Naive thymus-derived CD4-positive, alpha-beta T cell (primary cell): ENCODE data around the gene CSNK2A2. TPM values are rescaled to one million over a fixed set of nuclear protein-coding genes. Genes with fewer than 3 reads are reported as not detected.
A peak's percentile ranks its signal among the peaks of the same experiment; 100 is the strongest.

Experiments used
- ATAC-seq: fragments of 150-1000 bp; cut with Tn5 transposase; 2 replicates; pipeline ENCODE4 v1.10.0; 2021; ENCODE audit warnings: mild to moderate bottlenecking, moderate library complexity
- CTCF ChIA-PET: fragments of 350-600 bp; sonication (Branson Sonifier 250); formaldehyde crosslinking; loops from one replicate; lab custom pipeline; 2021; ENCODE audit warnings: antibody characterized with exemption; lab: Charles Lee
- POLR2A ChIA-PET: fragments of 350-600 bp; sonication (Branson Sonifier 250); formaldehyde crosslinking; loops from one replicate; lab custom pipeline; 2021; ENCODE audit warnings: antibody characterized with exemption, inconsistent platforms; lab: Charles Lee
- DNase-seq, 9 donors: peaks; one replicate each; pipeline versions ENCODE4 v3.0.0 to v3.0.0-alpha.2; 2020 to 2022; ENCODE audit warnings: mixed read lengths in 1 of 9
- H3K27ac ChIP-seq: one replicate; pipeline ENCODE4 v1.7.0; 2013; ENCODE audit warnings: mild to moderate bottlenecking, low read depth, low read length, moderate library complexity
- H3K27me3 ChIP-seq, 2 donors: one replicate each; pipeline ENCODE4 v1.7.0; 2013; ENCODE audit warnings: low read length in 2 of 2, mild to moderate bottlenecking in 2 of 2, moderate library complexity in 2 of 2; ENCODE audit not compliant: control insufficient read depth in 2 of 2, insufficient read depth in 2 of 2
- H3K36me3 ChIP-seq, 3 experiments: 1 replicate in 2 of 3; 2 replicates in 1 of 3; pipeline ENCODE4 v1.7.0; 2013; ENCODE audit warnings: low read length in 3 of 3, mild to moderate bottlenecking in 3 of 3, moderate library complexity in 1 of 3; ENCODE audit not compliant: insufficient read depth in 3 of 3, control insufficient read depth in 2 of 3
- H3K4me1 ChIP-seq, 2 donors: one replicate each; pipeline ENCODE4 v1.7.0; 2013; ENCODE audit warnings: low read length in 2 of 2, mild to moderate bottlenecking in 2 of 2, moderate library complexity in 1 of 2; ENCODE audit not compliant: control insufficient read depth in 2 of 2, insufficient read depth in 2 of 2
- H3K4me3 ChIP-seq: 2 replicates; pipeline ENCODE4 v1.7.0; 2013; ENCODE audit warnings: mild to moderate bottlenecking, low read length
- H3K9me3 ChIP-seq, 3 experiments: 1 replicate in 2 of 3; 2 replicates in 1 of 3; pipeline ENCODE4 v1.7.0; 2013; ENCODE audit warnings: low read length in 3 of 3; ENCODE audit not compliant: control insufficient read depth in 2 of 3
- H3K27ac Mint-ChIP-seq, 9 donors: one replicate each; pipeline ENCODE4 v1.8.0; 2020 to 2022; ENCODE audit warnings: mixed read lengths in 9 of 9, mild to moderate bottlenecking in 8 of 9, moderate library complexity in 5 of 9, inconsistent platforms in 2 of 9
- H3K27me3 Mint-ChIP-seq, 5 donors: one replicate each; pipeline ENCODE4 v1.8.0; 2021 to 2022; ENCODE audit warnings: mixed read lengths in 5 of 5, mild to moderate bottlenecking in 1 of 5
- H3K36me3 Mint-ChIP-seq, 5 donors: one replicate each; pipeline ENCODE4 v1.8.0; 2020 to 2022; ENCODE audit warnings: mixed read lengths in 5 of 5, mild to moderate bottlenecking in 3 of 5, inconsistent platforms in 1 of 5
- H3K4me1 Mint-ChIP-seq, 7 donors: one replicate each; pipeline ENCODE4 v1.8.0; 2020 to 2022; ENCODE audit warnings: mixed read lengths in 7 of 7, mild to moderate bottlenecking in 3 of 7, inconsistent platforms in 1 of 7
- H3K4me3 Mint-ChIP-seq, 10 donors: one replicate each; pipeline ENCODE4 v1.8.0; 2020 to 2022; ENCODE audit warnings: mild to moderate bottlenecking in 10 of 10, mixed read lengths in 10 of 10, moderate library complexity in 6 of 10, inconsistent platforms in 2 of 10
- H3K9me3 Mint-ChIP-seq, 11 donors: one replicate each; pipeline ENCODE4 v1.8.0; 2020 to 2022; ENCODE audit warnings: mixed read lengths in 11 of 11, mild to moderate bottlenecking in 4 of 11, inconsistent platforms in 1 of 11, moderate library complexity in 1 of 11
- intact Hi-C, 2 donors: fragments of 100-400 bp; cut with micrococcal nuclease; formaldehyde crosslinking; loops; one replicate each; pipeline ENCODE4 v1.15.1; 2023
- polyA plus RNA-seq, 2 donors: library from polyadenylated mRNA; unstranded; fragments of 300-500 nt; fragmentation: Illumina TruSeq; gene quantifications; one replicate each; pipeline ENCODE4 v1.2.3, GENCODE V29; 2021
- total RNA-seq, 6 experiments: library from RNA in 5 of 6; stranded (reverse) in 5 of 6; gene quantifications; 1 replicate in 5 of 6; 2 replicates in 1 of 6; pipeline ENCODE4 v1.2.3 and lab custom pipeline; 2021 to 2026

The CSNK2A2 gene
- total and polyA plus RNA-seq, 7 experiments from 2014 or later: 11.0 to 70.0 (median 52.6) TPM

GRCh38 chr16:58114827-58115825, 82.8 kb downstream of the CSNK2A2 start:
- CTCF ChIA-PET: no interaction called here
- no peaks in the 10 kb centered on the region for H3K4me1 ChIP-seq
- no peaks in the 10 kb centered on the region for H3K9me3 ChIP-seq
- H3K27ac ChIP-seq: no peak overlapping the region
- POLR2A ChIA-PET: interaction anchor here (0.6 kb wide), 1 partner anchor 11 kb away, joined by 3 read pairs; no protein-coding TSS in a partner anchor
- intact Hi-C loops: no loop called here
- no peak overlapping the region for H3K4me3 Mint-ChIP-seq
- no peaks in the 10 kb centered on the region for H3K27me3 Mint-ChIP-seq
- DNase-seq (no peak), ATAC-seq (no peak)
- no peak overlapping the region for H3K27ac Mint-ChIP-seq
- H3K36me3 ChIP-seq: peaks cover 0 to 39% (median 24%) of the 10 kb centered on the region in 3 experiments
- no peak overlapping the region for H3K4me3 ChIP-seq
- peaks cover 11 to 53% (median 36%) of the 10 kb centered on the region in 5 donors for H3K36me3 Mint-ChIP-seq
- H3K27me3 ChIP-seq: no peaks in the 10 kb centered on the region
- peaks cover 4 to 17% (median 11%) of the 10 kb centered on the region in 7 donors for H3K4me1 Mint-ChIP-seq
- H3K9me3 Mint-ChIP-seq: no peaks in the 10 kb centered on the region

- no peak overlapping the region for H3K27ac Mint-ChIP-seq
Measured at GRCh38 chr16:58111302-58111627, 86.6 kb downstream of the CSNK2A2 start.

GRCh38 chr16:58110571-58111301, 87.2 kb downstream of the CSNK2A2 start:
- Histone ChIP-seq H3K4me3 (no peak overlapping the region), H3K4me1 (no peaks in the 10 kb centered on the region), H3K27me3 (no peaks in the 10 kb centered on the region), H3K36me3 (peaks cover 0 to 22% (median 11%) of the 10 kb centered on the region in 3 experiments), H3K9me3 (no peaks in the 10 kb centered on the region), H3K27ac (no peak overlapping the region)
- Mint-ChIP-seq H3K9me3 (no peaks in the 10 kb centered on the region), H3K4me3 (no peak overlapping the region), H3K27me3 (peaks cover 0 to 2% (median 0%) of the 10 kb centered on the region in 5 donors), H3K4me1 (peaks cover 0 to under 1% (median 0%) of the 10 kb centered on the region in 7 donors), H3K27ac (peak overlapping the region in 2 of 9 donors; percentile 21 to 51), H3K36me3 (peaks cover 11 to 35% (median 31%) of the 10 kb centered on the region in 5 donors)
- ATAC-seq: peak; percentile 25
- CTCF ChIA-PET: interaction anchor here (1.8 kb wide), 1 partner anchor 87 kb away, joined by 4 read pairs; no protein-coding TSS in a partner anchor
- no peak for DNase-seq
- POLR2A ChIA-PET: no interaction called here
- intact Hi-C loops: no loop called here

More at GRCh38 chr16:58111302-58111627, 86.6 kb downstream of the CSNK2A2 start:
- Histone ChIP-seq H3K27me3 (no peaks in the 10 kb centered on the region), H3K9me3 (no peaks in the 10 kb centered on the region), H3K36me3 (peaks cover 0 to 28% (median 14%) of the 10 kb centered on the region in 3 experiments), H3K4me1 (no peaks in the 10 kb centered on the region), H3K27ac (no peak overlapping the region), H3K4me3 (no peak overlapping the region)
- ChIA-PET CTCF (no interaction called here), POLR2A (no interaction called here)
- ATAC-seq: peak; percentile 15
- Mint-ChIP-seq H3K9me3 (no peaks in the 10 kb centered on the region), H3K27me3 (peaks cover 0 to under 1% (median 0%) of the 10 kb centered on the region in 5 donors), H3K36me3 (peaks cover 11 to 40% (median 36%) of the 10 kb centered on the region in 5 donors), H3K4me1 (no peaks in the 10 kb centered on the region), H3K4me3 (no peak overlapping the region)
- intact Hi-C loops: no loop called here
- DNase-seq: no peak

DNA sequence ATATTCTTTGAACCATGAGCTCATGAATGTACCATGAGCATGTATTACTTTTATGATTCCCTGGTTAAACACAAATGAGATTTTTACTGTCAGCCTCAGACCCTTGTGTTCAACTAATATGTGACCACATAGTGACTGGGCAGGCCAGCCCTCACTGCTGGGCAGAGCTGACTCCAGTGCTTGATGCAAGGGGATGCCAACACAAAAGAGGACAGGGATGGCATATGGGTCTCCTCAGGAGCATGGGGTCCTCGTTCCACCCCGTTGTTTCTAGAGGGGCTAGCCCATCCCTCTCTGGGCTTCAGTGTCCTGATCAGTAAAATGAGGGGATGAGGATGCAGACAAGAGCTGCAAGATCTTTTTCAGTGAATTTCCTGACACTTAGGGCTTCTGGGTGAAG, 88.0 kb downstream of the CSNK2A2 start:
- Mint-ChIP-seq H3K27me3 (peaks cover 0 to 2% (median 0%) of the 10 kb centered on the region in 5 donors), H3K4me3 (no peak overlapping the region), H3K36me3 (peaks cover 5 to 26% (median 22%) of the 10 kb centered on the region in 5 donors), H3K4me1 (peaks cover 0 to 6% (median 0%) of the 10 kb centered on the region in 7 donors), H3K27ac (peak overlapping the region in 2 of 9 donors; percentile 22 to 78), H3K9me3 (no peaks in the 10 kb centered on the region)
- DNase-seq: no peak
- ChIA-PET CTCF (interaction anchor here (1.8 kb wide), 1 partner anchor 87 kb away, joined by 4 read pairs; no protein-coding TSS in a partner anchor), POLR2A (no interaction called here)
- no peak for ATAC-seq
- H3K4me1 ChIP-seq: no peaks in the 10 kb centered on the region
- H3K27me3 ChIP-seq: no peaks in the 10 kb centered on the region
- peaks cover 0 to 14% (median 4%) of the 10 kb centered on the region in 3 experiments for H3K36me3 ChIP-seq
- no peak overlapping the region for H3K4me3 ChIP-seq
- intact Hi-C loops: no loop called here
- H3K9me3 ChIP-seq: no peaks in the 10 kb centered on the region
- H3K27ac ChIP-seq: no peak overlapping the region

DNA sequence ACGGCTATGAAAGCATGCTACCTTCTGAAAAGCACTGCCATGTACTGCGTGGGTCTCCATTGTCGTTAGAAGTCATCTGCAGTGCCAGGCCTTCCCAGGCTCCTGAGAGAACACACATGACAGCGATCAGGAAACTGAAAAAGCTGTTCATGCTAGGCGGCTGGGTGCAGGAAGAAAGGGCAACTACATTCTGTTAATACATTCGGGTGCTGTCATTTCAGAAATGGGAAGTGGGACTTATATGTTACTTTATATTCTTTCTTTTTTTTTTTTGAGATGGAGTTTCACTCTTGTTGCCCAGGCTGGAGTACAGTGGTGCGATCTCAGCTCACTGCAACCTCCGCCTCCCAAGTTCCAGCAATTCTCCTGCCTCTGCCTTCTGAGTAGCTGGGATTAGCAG, 88.6 kb downstream of the CSNK2A2 start:
- no peaks in the 10 kb centered on the region for H3K9me3 ChIP-seq
- ChIA-PET CTCF (interaction anchor here (1.8 kb wide), 1 partner anchor 86 kb away, joined by 4 read pairs; no protein-coding TSS in a partner anchor), POLR2A (no interaction called here)
- H3K27me3 ChIP-seq: no peaks in the 10 kb centered on the region
- no peak overlapping the region for H3K4me3 Mint-ChIP-seq
- H3K27me3 Mint-ChIP-seq: peaks cover 0 to 2% (median 0%) of the 10 kb centered on the region in 5 donors
- no peaks in the 10 kb centered on the region for H3K9me3 Mint-ChIP-seq
- H3K36me3 ChIP-seq: peaks cover 0 to 8% (median 0%) of the 10 kb centered on the region in 3 experiments
- H3K36me3 Mint-ChIP-seq: peaks cover 5 to 20% (median 17%) of the 10 kb centered on the region in 5 donors
- H3K4me3 ChIP-seq: no peak overlapping the region
- intact Hi-C loops: no loop called here
- H3K4me1 Mint-ChIP-seq: peaks cover 0 to 6% (median 0%) of the 10 kb centered on the region in 7 donors
- ATAC-seq: no peak
- no peak for DNase-seq
- no peaks in the 10 kb centered on the region for H3K4me1 ChIP-seq
- no peak overlapping the region for H3K27ac ChIP-seq
- H3K27ac Mint-ChIP-seq: no peak overlapping the region
